Loucy (cell line): ENCODE results near the gene AADACL4.

Experiments used
- H2AFZ ChIP-seq: fragments of 200-600 bp; sonication (generic); 2 replicates; pipeline ENCODE4 v1.6.0; 2016; ENCODE audit warnings: antibody characterized with exemption, mild to moderate bottlenecking, low read length, moderate library complexity
- H3F3A ChIP-seq: fragments of 200-600 bp; 2 replicates; pipeline ENCODE4 v1.6.0; 2016; ENCODE audit warnings: antibody characterized with exemption, low read depth, mild to moderate bottlenecking
- H3K27me3 ChIP-seq: fragments of 200-600 bp; sonication (generic); 2 replicates; pipeline ENCODE4 v1.6.1; 2014; ENCODE audit warnings: low read length, mild to moderate bottlenecking; ENCODE audit not compliant: insufficient read depth, poor library complexity, severe bottlenecking
- H3K36me3 ChIP-seq: fragments of 200-600 bp; sonication (generic); 2 replicates; pipeline ENCODE4 v1.6.1; 2016; ENCODE audit warnings: low read length; ENCODE audit not compliant: insufficient read depth
- H3K4me1 ChIP-seq: fragments of 200-600 bp; sonication (generic); 2 replicates; pipeline ENCODE4 v1.5.1; 2014; ENCODE audit warnings: low read length, mild to moderate bottlenecking; ENCODE audit not compliant: insufficient read depth, poor library complexity, severe bottlenecking
- H3K4me2 ChIP-seq: fragments of 200-600 bp; sonication (generic); 2 replicates; pipeline ENCODE4 v1.6.0; 2014; ENCODE audit warnings: antibody characterized with exemption, low read length, low read depth, mild to moderate bottlenecking; ENCODE audit not compliant: poor library complexity, severe bottlenecking
- H3K4me3 ChIP-seq: fragments of 200-600 bp; sonication (generic); 2 replicates; pipeline ENCODE4 v1.5.1; 2014; ENCODE audit warnings: low read length, mild to moderate bottlenecking, mixed read lengths; ENCODE audit not compliant: poor library complexity, severe bottlenecking
- H3K79me2 ChIP-seq: fragments of 200-600 bp; sonication (generic); 2 replicates; pipeline ENCODE4 v1.6.1; 2014; ENCODE audit warnings: low read length; ENCODE audit not compliant: insufficient read depth
- H3K9ac ChIP-seq: fragments of 200-600 bp; sonication (generic); 2 replicates; pipeline ENCODE4 v1.6.0; 2014; ENCODE audit warnings: mild to moderate bottlenecking, low read depth, low read length, moderate library complexity; ENCODE audit not compliant: poor library complexity, severe bottlenecking
- H3K9me2 ChIP-seq: fragments of 200-600 bp; sonication (generic); replicated peaks from 2 replicates; pipeline ENCODE4 v1.6.1; 2016; ENCODE audit warnings: low read depth, low read length, mixed read lengths
- H3K9me3 ChIP-seq: fragments of 200-600 bp; sonication (generic); 2 replicates; pipeline ENCODE4 v1.6.1; 2014; ENCODE audit warnings: mild to moderate bottlenecking, antibody characterized with exemption, low read length, low read depth; ENCODE audit not compliant: insufficient read depth
- H4K20me1 ChIP-seq: fragments of 200-600 bp; sonication (generic); 2 replicates; pipeline ENCODE4 v1.6.0; 2014; ENCODE audit warnings: antibody characterized with exemption, low read length, mild to moderate bottlenecking; ENCODE audit not compliant: insufficient read depth, poor library complexity, severe bottlenecking
- CTCF ChIP-seq: fragments of 200-600 bp; sonication (generic); conservative IDR thresholded peaks from 2 replicates; pipeline ENCODE4 v1.5.1; 2014; ENCODE audit warnings: mild to moderate bottlenecking, antibody characterized with exemption, low read length
- EZH2phosphoT487 ChIP-seq: fragments of 200-600 bp; IDR thresholded peaks from 2 replicates; pipeline ENCODE4 v1.6.1; 2018; ENCODE audit warnings: antibody characterized with exemption, mild to moderate bottlenecking, moderate library complexity, borderline replicate concordance

The AADACL4 gene

GRCh38 chr1:12622506-12622905 lies 21.4 kb upstream of the AADACL4 start:
- no peaks in the 10 kb centered on the region for H3K36me3 ChIP-seq
- no peak overlapping the region for H3K9ac ChIP-seq
- H4K20me1 ChIP-seq = no peaks in the 10 kb centered on the region
- H3K27me3 ChIP-seq = no peaks in the 10 kb centered on the region
- H3K4me1 ChIP-seq = peaks cover 40% of the 10 kb centered on the region
- H3K9me3 ChIP-seq = no peaks in the 10 kb centered on the region
- no peak overlapping the region for H2AFZ ChIP-seq
- no peak overlapping the region for H3K4me3 ChIP-seq
- H3K9me2 ChIP-seq = no peaks in the 10 kb centered on the region
- H3F3A ChIP-seq = no peaks in the 10 kb centered on the region
- no peak overlapping the region for H3K4me2 ChIP-seq
- no peak for TF ChIP-seq EZH2phosphoT487
- TF ChIP-seq CTCF = no peak
- peaks cover under 1% of the 10 kb centered on the region; the same call in 1 of the 2 replicates for H3K79me2 ChIP-seq

DNA sequence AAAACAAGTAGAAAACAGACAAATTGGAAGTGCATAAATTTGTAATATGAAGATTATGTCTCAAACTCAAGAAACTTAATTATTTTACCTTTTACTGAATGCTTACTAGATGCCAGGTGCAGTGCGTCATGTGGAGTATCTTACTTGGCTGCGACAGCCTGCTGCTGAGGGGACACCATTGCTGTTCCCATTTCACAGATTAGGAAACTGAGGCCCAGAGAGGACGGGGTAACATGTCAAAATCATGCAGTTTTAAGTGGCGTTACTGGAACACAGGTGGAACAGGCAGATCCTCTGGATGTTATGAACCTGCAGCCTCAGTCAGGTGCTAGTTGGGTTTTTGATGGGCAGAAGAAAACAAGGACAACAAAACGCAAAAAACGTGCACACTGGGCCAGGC lies 18.6 kb upstream of the AADACL4 start:
- no peaks in the 10 kb centered on the region for H3K79me2 ChIP-seq

GRCh38 chr1:12626888-12627287 lies 17.0 kb upstream of the AADACL4 start:
- Histone ChIP-seq H3K4me2 (peak overlapping the region; percentile 40), H3K9me2 (no peaks in the 10 kb centered on the region), H3K79me2 (no peaks in the 10 kb centered on the region), H3K9ac (peak overlapping the region; percentile 12), H3F3A (no peaks in the 10 kb centered on the region), H3K9me3 (no peaks in the 10 kb centered on the region), H3K27me3 (no peaks in the 10 kb centered on the region), H3K4me3 (no peak overlapping the region), H2AFZ (0 out of 2 replicates have a peak overlapping the region, but pooled peaks have one; percentile 38), H3K4me1 (peaks cover 13% of the 10 kb centered on the region), H3K36me3 (no peaks in the 10 kb centered on the region), H4K20me1 (no peaks in the 10 kb centered on the region)
- TF ChIP-seq CTCF = no peak
- no peak for TF ChIP-seq EZH2phosphoT487

More for the DNA sequence above, 18.6 kb upstream of the AADACL4 start:
- Histone ChIP-seq H3K36me3 (no peaks in the 10 kb centered on the region), H4K20me1 (no peaks in the 10 kb centered on the region), H3K4me2 (no peak overlapping the region), H3K9me3 (no peaks in the 10 kb centered on the region), H3K9ac (no peak overlapping the region), H3F3A (no peaks in the 10 kb centered on the region), H3K4me3 (no peak overlapping the region), H3K4me1 (peaks cover 29% of the 10 kb centered on the region), H3K9me2 (no peaks in the 10 kb centered on the region), H3K27me3 (no peaks in the 10 kb centered on the region), H2AFZ (no peak overlapping the region)
- TF ChIP-seq CTCF = no peak
- TF ChIP-seq EZH2phosphoT487 = no peak
